Stimulated activated CD8-positive, alpha-beta memory T cell treated with anti-CD3 and anti-CD28 coated beads, Interleukin-7, amount 100 ng/mL, for 24 hours (primary cell): Measurements from ENCODE around the gene LARGE1.

Experiments
- DNase-seq: peaks from one replicate; pipeline ENCODE4 v3.0.0-alpha.2; 2020; ENCODE audit warnings: low read depth

LARGE1 gene

GRCh38 chr22:33720166-33720878 is 200.0 kb downstream of the LARGE1 start:
- no peak for DNase-seq

GRCh38 chr22:33717694-33718396 is 202.4 kb downstream of the LARGE1 start:
- no peak for DNase-seq

- DNase-seq = no peak
Measured at GRCh38 chr22:33715237-33715985, 204.9 kb downstream of the LARGE1 start.

- DNase-seq = no peak
Measured at GRCh38 chr22:33710326-33710725, 209.9 kb downstream of the LARGE1 start.

GRCh38 chr22:33707581-33707980 is 212.7 kb downstream of the LARGE1 start:
- DNase-seq = no peak

- no peak for DNase-seq
Measured at GRCh38 chr22:33706100-33706499, 214.2 kb downstream of the LARGE1 start.

GRCh38 chr22:33699176-33699575 is 221.1 kb downstream of the LARGE1 start:
- no peak for DNase-seq

GRCh38 chr22:33697640-33698039 is 222.6 kb downstream of the LARGE1 start:
- no peak for DNase-seq

- DNase-seq = no peak
Measured at GRCh38 chr22:33691057-33691630, 229.1 kb downstream of the LARGE1 start.

GRCh38 chr22:33688903-33689302 is 231.4 kb downstream of the LARGE1 start:
- DNase-seq = no peak

- DNase-seq = no peak
Measured at GRCh38 chr22:33687464-33687863, 232.8 kb downstream of the LARGE1 start.

- no peak for DNase-seq
Measured at GRCh38 chr22:33684087-33684486, 236.2 kb downstream of the LARGE1 start.

GRCh38 chr22:33682927-33683326 is 237.3 kb downstream of the LARGE1 start:
- no peak for DNase-seq

- DNase-seq = no peak
Measured at GRCh38 chr22:33680632-33681031, 239.6 kb downstream of the LARGE1 start.

GRCh38 chr22:33678523-33678922 is 241.8 kb downstream of the LARGE1 start:
- DNase-seq = no peak

- DNase-seq = no peak
Measured at GRCh38 chr22:33677536-33677935, 242.7 kb downstream of the LARGE1 start.

- DNase-seq = no peak
Measured at GRCh38 chr22:33674357-33674756, 245.9 kb downstream of the LARGE1 start.

GRCh38 chr22:33669746-33670145 is 250.5 kb downstream of the LARGE1 start:
- no peak for DNase-seq

- no peak for DNase-seq
Measured at GRCh38 chr22:33666961-33667619, 253.2 kb downstream of the LARGE1 start.

- DNase-seq = no peak
Measured at GRCh38 chr22:33666279-33666960, 253.9 kb downstream of the LARGE1 start.

GRCh38 chr22:33659448-33659847 is 260.8 kb downstream of the LARGE1 start:
- no peak for DNase-seq
